Measurements from ENCODE around the gene CHPF2.

CHPF2 gene

DNA sequence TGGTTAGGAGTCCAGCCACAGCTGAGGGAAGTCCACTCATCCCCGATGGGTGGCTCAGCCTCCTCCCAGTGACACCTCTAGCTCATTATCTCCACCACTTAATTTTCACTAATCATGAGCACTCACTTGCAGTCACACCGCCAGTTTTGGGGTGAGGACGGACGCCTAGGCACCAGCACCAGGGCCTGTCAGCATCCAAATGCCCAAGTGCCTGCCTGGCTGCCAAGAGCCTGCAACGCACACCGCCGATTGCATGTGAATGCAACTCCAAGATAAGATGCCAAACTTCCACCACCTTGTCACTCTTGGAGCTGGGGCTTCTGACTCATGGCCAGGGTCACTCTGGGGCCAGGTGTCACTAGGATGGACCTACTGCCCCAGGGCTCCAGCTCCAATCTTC lies 40.6 kb downstream of the CHPF2 start:
- no peak for DNase-seq

- DNase-seq, result no peak
Measured at GRCh38 chr7:151273651-151274390, 41.5 kb downstream of the CHPF2 start.

DNA sequence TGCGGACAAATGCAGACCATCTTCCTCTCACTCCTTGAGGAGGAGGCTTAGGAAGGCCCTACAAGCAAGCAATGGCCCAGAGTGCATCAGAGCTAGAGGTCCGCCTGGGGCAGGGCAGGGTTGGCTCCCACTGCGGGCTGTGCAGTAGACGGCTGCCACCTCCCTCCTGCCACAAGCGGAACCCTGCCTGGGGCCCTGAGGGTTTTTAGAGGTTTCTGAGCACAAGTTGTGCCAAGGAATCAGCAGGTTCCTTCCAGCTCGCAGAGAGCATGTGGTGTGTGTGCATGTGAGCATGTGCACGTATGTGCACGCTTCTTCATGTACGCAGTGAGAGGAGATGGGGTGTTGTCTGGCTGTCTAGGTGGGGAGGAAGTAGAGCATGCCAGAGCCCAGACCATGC lies 42.1 kb downstream of the CHPF2 start:
- DNase-seq, result no peak

GRCh38 chr7:151274936-151275812 lies 42.9 kb downstream of the CHPF2 start:
- no peak for DNase-seq

GRCh38 chr7:151275813-151276577 lies 43.7 kb downstream of the CHPF2 start:
- peak; percentile 6 for DNase-seq

GRCh38 chr7:151276666-151277590 lies 44.6 kb downstream of the CHPF2 start:
- peak; percentile 66 for DNase-seq

DNA sequence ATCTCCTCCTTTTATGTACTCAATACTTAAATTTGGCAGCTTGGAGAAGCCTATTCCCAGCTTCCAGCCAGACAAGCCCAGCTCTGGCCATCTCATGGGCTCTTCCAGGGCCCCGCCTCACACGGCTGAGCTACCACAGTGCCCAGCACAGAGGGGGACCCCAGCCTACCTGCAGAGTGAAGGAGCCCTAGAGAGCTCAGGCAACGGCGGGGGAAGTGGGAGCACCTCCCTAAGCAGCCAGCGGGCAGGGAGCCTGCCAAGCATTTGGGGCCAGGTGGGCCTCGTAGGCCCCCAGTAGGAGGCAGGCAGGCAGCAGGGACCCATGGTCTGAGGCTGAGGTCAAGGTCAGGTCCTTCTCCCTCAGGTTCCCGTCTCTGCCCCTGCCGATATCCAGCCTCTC lies 45.3 kb downstream of the CHPF2 start:
- no peak for DNase-seq

- no peak for DNase-seq
Measured at GRCh38 chr7:151278949-151279348, 46.7 kb downstream of the CHPF2 start.

GRCh38 chr7:151279868-151280267 lies 47.6 kb downstream of the CHPF2 start:
- DNase-seq, result no peak

DNA sequence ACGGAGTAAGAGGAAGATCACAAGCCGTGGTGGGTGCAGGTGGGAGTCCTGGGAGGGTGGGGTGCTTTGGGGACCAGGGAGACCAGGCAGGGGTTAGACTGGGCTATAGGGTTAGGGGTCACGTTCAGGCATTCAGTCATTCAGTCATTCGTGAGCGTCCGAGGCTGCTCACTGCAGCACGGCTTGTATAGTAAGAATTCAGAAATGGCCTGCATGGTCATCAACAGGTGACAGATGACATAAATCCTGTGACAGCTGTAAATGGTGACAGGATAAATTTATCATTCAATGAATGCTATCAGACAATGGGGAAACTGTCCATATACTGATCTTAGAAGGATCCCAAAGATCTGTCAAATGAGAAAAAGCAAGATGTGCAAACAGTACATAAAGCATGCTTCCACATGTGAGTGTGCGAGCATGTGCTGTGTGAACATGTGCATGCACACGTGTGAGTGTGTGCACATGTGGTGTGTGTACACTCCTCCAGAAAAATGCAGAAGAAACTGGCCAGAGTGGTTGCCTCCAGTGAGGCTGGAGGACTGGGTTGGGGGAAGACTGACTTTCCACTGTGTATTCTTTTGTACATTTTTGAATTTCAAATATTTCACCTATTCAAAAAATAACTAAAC lies 48.2 kb downstream of the CHPF2 start:
- no peak for DNase-seq

GRCh38 chr7:151281686-151282085 lies 49.4 kb downstream of the CHPF2 start:
- DNase-seq, result no peak

DNA sequence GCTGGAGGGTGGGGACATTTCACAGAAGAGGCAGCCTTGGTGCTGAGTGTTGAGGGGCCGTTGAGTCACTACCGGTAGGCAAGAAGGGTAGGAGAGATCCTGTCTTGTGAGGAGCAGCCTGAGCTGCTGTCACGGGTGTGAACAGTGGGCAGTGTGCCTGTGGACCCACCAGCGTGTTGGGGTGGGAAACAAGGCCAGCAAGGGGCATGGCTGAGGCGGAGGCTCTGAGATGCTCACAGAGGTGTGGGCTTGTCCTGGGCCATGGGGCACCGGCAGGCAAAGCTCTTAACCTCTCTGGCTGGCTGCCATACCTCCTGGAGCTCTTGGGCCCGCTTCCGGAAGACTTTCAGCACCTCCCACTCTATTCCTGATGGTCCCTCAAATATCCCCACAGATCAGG lies 49.8 kb downstream of the CHPF2 start:
- DNase-seq, result no peak

DNA sequence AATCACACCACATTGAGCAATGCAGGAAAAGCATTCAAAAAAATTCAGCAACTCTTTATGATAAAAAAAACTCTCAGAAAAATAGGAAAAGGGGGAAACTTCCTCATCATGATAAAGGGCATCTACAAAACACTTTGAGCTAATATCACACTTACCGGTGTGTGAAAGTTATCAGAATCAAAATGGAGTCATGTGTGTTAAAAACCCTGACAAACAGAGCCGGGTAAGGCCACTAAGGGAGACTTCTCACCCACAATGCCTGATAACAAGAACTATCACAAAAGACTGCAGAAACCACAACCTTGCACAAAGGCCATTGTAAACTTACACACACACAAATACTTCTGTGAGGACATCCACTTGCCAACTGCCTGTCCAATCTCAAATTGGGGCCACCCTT lies 51.0 kb downstream of the CHPF2 start:
- DNase-seq, result no peak

DNA sequence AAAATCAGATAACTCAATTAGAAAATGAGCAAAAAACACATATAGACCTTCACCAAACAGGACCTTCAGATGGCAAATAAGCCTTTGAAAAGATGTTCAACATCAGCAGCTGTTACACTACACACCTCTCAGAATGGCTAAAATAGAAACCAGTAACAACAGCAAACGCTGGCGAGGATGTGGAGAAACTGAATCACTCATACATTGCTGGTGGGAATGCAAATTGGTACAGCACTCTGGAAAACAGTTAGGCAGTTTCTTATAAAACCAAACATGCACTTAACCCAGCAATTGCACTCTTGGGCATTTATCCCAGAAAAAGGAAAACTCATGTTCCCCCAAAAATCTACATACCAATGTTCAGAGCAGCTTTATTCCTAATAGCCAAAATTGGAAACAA lies 53.9 kb downstream of the CHPF2 start:
- no peak for DNase-seq

Data from activated naive CD4-positive, alpha-beta T cell treated with Interleukin-2 at 50 U/mL for 16 hours (primary cell).